HepG2 (cell line): ENCODE measurements around the gene ZNF607. TPM values are rescaled to one million over a fixed set of nuclear protein-coding genes. Genes with fewer than 3 reads are reported as not detected.

Experiments used
- CCDC6 ChIP-seq: sonication (generic); formaldehyde crosslinking; IDR thresholded peaks from 2 replicates; pipeline ENCODE4 v1.8.1; 2022; ENCODE audit warnings: mild to moderate bottlenecking, missing genetic modification reagents, moderate library complexity
- CHD2 ChIP-seq: IDR thresholded peaks from 2 replicates; pipeline ENCODE4 v1.6.1; 2011; ENCODE audit warnings: low read depth, low read length, improper control_type of control experiment
- HMG20B ChIP-seq: conservative IDR thresholded peaks from 2 replicates; pipeline ENCODE4 v1.6.1; 2016; ENCODE audit warnings: missing genetic modification reagents, missing compliant biosample characterization
- KMT2B ChIP-seq: IDR thresholded peaks from 2 replicates; pipeline ENCODE4 v1.6.1; 2016; ENCODE audit warnings: missing genetic modification reagents, missing compliant biosample characterization
- NR2C2 ChIP-seq: sonication (generic); formaldehyde crosslinking; IDR thresholded peaks from 2 replicates; pipeline ENCODE4 v1.4.0; 2020; ENCODE audit warnings: missing genetic modification reagents, mild to moderate bottlenecking, moderate library complexity, borderline replicate concordance
- NRL ChIP-seq: sonication (generic); formaldehyde crosslinking; IDR thresholded peaks from 2 replicates; pipeline ENCODE4 v1.5.0; 2020; ENCODE audit warnings: missing genetic modification reagents, mild to moderate bottlenecking, moderate library complexity, borderline replicate concordance
- PTBP1 ChIP-seq: fragments of 200-400 bp; formaldehyde crosslinking; IDR thresholded peaks from 2 replicates; pipeline ENCODE4 v1.6.1; 2018; ENCODE audit warnings: low read length, low read depth; ENCODE audit not compliant: poor library complexity, severe bottlenecking
- REPIN1 ChIP-seq: sonication (generic); formaldehyde crosslinking; IDR thresholded peaks from 2 replicates; pipeline ENCODE4 v1.8.0; 2022; ENCODE audit warnings: missing genetic modification reagents, low read depth, mild to moderate bottlenecking, borderline replicate concordance
- SALL1 ChIP-seq: sonication (generic); formaldehyde crosslinking; IDR thresholded peaks from 2 replicates; pipeline ENCODE4 v1.8.0; 2022; ENCODE audit warnings: mild to moderate bottlenecking, missing genetic modification reagents
- SAP130 ChIP-seq: IDR thresholded peaks from 2 replicates; pipeline ENCODE4 v1.6.1; 2016; ENCODE audit warnings: low read depth
- ZBTB20 ChIP-seq: sonication (generic); formaldehyde crosslinking; IDR thresholded peaks from 2 replicates; pipeline ENCODE4 v1.8.1; 2023; ENCODE audit warnings: missing genetic modification reagents, low read depth, mild to moderate bottlenecking, borderline replicate concordance
- ZNF224 ChIP-seq: sonication (generic); formaldehyde crosslinking; IDR thresholded peaks from 2 replicates; pipeline ENCODE4 v1.5.0; 2020; ENCODE audit warnings: mild to moderate bottlenecking, missing genetic modification reagents
- polyA plus RNA-seq, 8 experiments: library from polyadenylated mRNA; depleted of rRNA in 3 of 8; stranded (reverse) in 7 of 8; unstranded in 1 of 8; fragments of >200 nt; fragmentation: Illumina TruSeq in 4 of 8; extraction: Trizol in 4 of 8; gene quantifications; 2 replicates each; pipeline versions ENCODE4 v1.2.1 to v1.2.3, GENCODE V29; 2011 to 2016; ENCODE audit warnings: low read depth in 4 of 8, missing spikeins in 1 of 8, mixed read lengths in 1 of 8; ENCODE audit not compliant: insufficient read depth in 1 of 8
- total RNA-seq, 5 experiments: library from RNA; depleted of rRNA; stranded (reverse); fragments of >200 nt; fragmentation: Illumina TruSeq; extraction: Trizol; gene quantifications; 2 replicates each; pipeline ENCODE4 v1.2.3, GENCODE V29; 2016; ENCODE audit warnings: low read depth in 1 of 5
- TF ChIP-seq, protein P1 (sequence below): sonication (generic); formaldehyde crosslinking; IDR thresholded peaks from 2 replicates; pipeline ENCODE4 v1.4.0; 2020; ENCODE audit warnings: missing genetic modification reagents; ENCODE audit errors: not compliant biosample characterization
- TF ChIP-seq, protein P2 (sequence below): sonication (generic); formaldehyde crosslinking; IDR thresholded peaks from 2 replicates; pipeline ENCODE4 v1.4.0; 2020; ENCODE audit warnings: mild to moderate bottlenecking, missing genetic modification reagents
- TF ChIP-seq, protein P3 (sequence below): sonication (generic); formaldehyde crosslinking; IDR thresholded peaks from 2 replicates; pipeline ENCODE4 v1.4.0; 2020; ENCODE audit warnings: missing genetic modification reagents, borderline replicate concordance
- TF ChIP-seq, protein P4 (sequence below): IDR thresholded peaks from 2 replicates; pipeline ENCODE4 v1.6.1; 2016; ENCODE audit warnings: mild to moderate bottlenecking, missing biosample characterization, missing genetic modification reagents
- TF ChIP-seq, protein P5 (sequence below), 2 experiments: IDR thresholded peaks; 2 replicates each; pipeline ENCODE4 v1.6.1; 2011 to 2012; ENCODE audit warnings: low read length in 2 of 2, borderline replicate concordance in 1 of 2, low read depth in 1 of 2, mild to moderate bottlenecking in 1 of 2, moderate library complexity in 1 of 2
- TF ChIP-seq, protein P6 (sequence below): sonication (generic); formaldehyde crosslinking; IDR thresholded peaks from 2 replicates; pipeline ENCODE4 v1.4.0; 2020; ENCODE audit warnings: missing genetic modification reagents

Gene ZNF607
- total and polyA plus RNA-seq, 2 of the 13 experiments (the other 11 are each of a cell fraction or from before 2014, with no cell fraction given), result 3.8 to 8.3 TPM

DNA sequence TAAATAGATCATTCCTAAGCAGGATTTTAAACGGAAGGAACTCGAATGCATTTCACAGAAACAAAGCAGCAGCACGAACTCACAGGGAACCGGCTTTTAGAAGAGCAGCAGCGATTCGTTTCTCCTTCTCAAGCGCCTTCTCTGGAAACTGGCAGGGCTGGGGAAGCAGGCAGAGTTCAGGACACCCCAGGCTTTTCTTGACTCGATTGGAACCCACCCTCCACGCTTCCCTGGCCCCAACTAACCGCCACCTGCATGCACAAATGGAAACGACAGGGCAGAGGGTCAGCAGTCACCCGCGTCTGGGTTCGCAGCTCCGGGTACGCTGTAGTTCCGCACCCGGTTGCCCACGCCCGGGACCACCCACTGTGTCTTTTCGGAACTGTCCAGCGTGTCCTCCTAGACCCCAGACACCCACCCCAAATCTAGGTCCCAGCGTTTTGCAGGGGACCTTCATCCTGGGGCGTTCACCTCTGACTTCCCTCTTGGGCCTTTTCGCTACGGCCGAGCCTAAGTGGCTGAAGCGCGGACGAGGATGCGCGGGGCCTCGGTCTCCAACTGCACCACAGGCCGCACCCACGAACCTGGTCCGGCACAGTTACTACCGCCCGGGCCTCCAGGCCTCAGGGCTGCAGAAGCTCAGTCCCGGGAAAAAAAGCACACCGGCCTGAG lies 64.8 kb downstream of the ZNF607 start (continued):
- TF ChIP-seq, protein P1, sequence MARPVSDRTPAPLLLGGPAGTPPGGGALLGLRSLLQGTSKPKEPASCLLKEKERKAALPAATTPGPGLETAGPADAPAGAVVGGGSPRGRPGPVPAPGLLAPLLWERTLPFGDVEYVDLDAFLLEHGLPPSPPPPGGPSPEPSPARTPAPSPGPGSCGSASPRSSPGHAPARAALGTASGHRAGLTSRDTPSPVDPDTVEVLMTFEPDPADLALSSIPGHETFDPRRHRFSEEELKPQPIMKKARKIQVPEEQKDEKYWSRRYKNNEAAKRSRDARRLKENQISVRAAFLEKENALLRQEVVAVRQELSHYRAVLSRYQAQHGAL (CRISPR knock-in tag), result no peak
- TF ChIP-seq ZBTB20 (peak; percentile 51; the same call in 1 of the 2 replicates), ZNF224 (CRISPR knock-in tag) (peak; percentile 7; the same call in 1 of the 2 replicates), NR2C2 (no peak), KMT2B (CRISPR knock-in tag) (no peak), SALL1 (peak; percentile 38), HMG20B (CRISPR knock-in tag) (no peak), SAP130 (CRISPR knock-in tag) (0 out of 2 replicates have a peak, but pooled peaks have one; percentile 6), CCDC6 (CRISPR knock-in tag) (no peak; the same call in 1 of the 2 replicates), CHD2 (no peak), PTBP1 (peak; percentile 77), NRL (peak; percentile 59; the same call in 1 of the 2 replicates), REPIN1 (CRISPR knock-in tag) (no peak; the same call in 1 of the 2 replicates)
- TF ChIP-seq, protein P2, sequence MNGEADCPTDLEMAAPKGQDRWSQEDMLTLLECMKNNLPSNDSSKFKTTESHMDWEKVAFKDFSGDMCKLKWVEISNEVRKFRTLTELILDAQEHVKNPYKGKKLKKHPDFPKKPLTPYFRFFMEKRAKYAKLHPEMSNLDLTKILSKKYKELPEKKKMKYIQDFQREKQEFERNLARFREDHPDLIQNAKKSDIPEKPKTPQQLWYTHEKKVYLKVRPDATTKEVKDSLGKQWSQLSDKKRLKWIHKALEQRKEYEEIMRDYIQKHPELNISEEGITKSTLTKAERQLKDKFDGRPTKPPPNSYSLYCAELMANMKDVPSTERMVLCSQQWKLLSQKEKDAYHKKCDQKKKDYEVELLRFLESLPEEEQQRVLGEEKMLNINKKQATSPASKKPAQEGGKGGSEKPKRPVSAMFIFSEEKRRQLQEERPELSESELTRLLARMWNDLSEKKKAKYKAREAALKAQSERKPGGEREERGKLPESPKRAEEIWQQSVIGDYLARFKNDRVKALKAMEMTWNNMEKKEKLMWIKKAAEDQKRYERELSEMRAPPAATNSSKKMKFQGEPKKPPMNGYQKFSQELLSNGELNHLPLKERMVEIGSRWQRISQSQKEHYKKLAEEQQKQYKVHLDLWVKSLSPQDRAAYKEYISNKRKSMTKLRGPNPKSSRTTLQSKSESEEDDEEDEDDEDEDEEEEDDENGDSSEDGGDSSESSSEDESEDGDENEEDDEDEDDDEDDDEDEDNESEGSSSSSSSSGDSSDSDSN (CRISPR knock-in tag), result peak; percentile 99
- TF ChIP-seq, protein P3, sequence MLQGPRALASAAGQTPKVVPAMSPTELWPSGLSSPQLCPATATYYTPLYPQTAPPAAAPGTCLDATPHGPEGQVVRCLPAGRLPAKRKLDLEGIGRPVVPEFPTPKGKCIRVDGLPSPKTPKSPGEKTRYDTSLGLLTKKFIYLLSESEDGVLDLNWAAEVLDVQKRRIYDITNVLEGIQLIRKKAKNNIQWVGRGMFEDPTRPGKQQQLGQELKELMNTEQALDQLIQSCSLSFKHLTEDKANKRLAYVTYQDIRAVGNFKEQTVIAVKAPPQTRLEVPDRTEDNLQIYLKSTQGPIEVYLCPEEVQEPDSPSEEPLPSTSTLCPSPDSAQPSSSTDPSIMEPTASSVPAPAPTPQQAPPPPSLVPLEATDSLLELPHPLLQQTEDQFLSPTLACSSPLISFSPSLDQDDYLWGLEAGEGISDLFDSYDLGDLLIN (CRISPR knock-in tag), result peak; percentile 60; the same call in 1 of the 2 replicates
- TF ChIP-seq, protein P4, sequence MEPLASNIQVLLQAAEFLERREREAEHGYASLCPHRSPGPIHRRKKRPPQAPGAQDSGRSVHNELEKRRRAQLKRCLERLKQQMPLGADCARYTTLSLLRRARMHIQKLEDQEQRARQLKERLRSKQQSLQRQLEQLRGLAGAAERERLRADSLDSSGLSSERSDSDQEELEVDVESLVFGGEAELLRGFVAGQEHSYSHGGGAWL (CRISPR knock-in tag), result 0 out of 2 replicates have a peak, but pooled peaks have one; percentile 15
- TF ChIP-seq, protein P5, sequence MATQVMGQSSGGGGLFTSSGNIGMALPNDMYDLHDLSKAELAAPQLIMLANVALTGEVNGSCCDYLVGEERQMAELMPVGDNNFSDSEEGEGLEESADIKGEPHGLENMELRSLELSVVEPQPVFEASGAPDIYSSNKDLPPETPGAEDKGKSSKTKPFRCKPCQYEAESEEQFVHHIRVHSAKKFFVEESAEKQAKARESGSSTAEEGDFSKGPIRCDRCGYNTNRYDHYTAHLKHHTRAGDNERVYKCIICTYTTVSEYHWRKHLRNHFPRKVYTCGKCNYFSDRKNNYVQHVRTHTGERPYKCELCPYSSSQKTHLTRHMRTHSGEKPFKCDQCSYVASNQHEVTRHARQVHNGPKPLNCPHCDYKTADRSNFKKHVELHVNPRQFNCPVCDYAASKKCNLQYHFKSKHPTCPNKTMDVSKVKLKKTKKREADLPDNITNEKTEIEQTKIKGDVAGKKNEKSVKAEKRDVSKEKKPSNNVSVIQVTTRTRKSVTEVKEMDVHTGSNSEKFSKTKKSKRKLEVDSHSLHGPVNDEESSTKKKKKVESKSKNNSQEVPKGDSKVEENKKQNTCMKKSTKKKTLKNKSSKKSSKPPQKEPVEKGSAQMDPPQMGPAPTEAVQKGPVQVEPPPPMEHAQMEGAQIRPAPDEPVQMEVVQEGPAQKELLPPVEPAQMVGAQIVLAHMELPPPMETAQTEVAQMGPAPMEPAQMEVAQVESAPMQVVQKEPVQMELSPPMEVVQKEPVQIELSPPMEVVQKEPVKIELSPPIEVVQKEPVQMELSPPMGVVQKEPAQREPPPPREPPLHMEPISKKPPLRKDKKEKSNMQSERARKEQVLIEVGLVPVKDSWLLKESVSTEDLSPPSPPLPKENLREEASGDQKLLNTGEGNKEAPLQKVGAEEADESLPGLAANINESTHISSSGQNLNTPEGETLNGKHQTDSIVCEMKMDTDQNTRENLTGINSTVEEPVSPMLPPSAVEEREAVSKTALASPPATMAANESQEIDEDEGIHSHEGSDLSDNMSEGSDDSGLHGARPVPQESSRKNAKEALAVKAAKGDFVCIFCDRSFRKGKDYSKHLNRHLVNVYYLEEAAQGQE (IDR thresholded peaks at IDR 0.05; ENCODE audit: borderline replicate concordance in 1 of 2, low read depth in 1 of 2, low read length in 2 of 2), result no peak; a peak in 1 of 4 replicates
- TF ChIP-seq, protein P6, sequence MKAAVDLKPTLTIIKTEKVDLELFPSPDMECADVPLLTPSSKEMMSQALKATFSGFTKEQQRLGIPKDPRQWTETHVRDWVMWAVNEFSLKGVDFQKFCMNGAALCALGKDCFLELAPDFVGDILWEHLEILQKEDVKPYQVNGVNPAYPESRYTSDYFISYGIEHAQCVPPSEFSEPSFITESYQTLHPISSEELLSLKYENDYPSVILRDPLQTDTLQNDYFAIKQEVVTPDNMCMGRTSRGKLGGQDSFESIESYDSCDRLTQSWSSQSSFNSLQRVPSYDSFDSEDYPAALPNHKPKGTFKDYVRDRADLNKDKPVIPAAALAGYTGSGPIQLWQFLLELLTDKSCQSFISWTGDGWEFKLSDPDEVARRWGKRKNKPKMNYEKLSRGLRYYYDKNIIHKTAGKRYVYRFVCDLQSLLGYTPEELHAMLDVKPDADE, result no peak
